OCI-LY1 (cell line): ENCODE measurements around the gene SRRD.

Experiments
- CTCF ChIP-seq: fragments of 200-600 bp; sonication (generic), shearing (Covaris generic); IDR thresholded peaks from 2 replicates; pipeline ENCODE4 v1.5.1; 2017; ENCODE audit warnings: mild to moderate bottlenecking, antibody characterized with exemption, low read length, moderate library complexity, mixed read lengths
- EZH2 ChIP-seq: fragments of 200-600 bp; sonication (generic), shearing (Covaris generic); IDR thresholded peaks from 2 replicates; pipeline ENCODE4 v1.8.0; 2017; ENCODE audit warnings: borderline replicate concordance, mixed run types, mild to moderate bottlenecking, antibody characterized with exemption, low read length, moderate library complexity, mixed read lengths

GRCh38 chr22:26453812-26454500, 29.7 kb upstream of the SRRD start:
- no peak for TF ChIP-seq CTCF
- no peak for TF ChIP-seq EZH2
